ENCODE results near the gene MYNN. TPM values are rescaled to one million over a fixed set of nuclear protein-coding genes. Genes with fewer than 3 reads are reported as not detected.
A peak's percentile ranks its signal among the peaks of the same experiment; 100 is the strongest.
"Not testable (repeated sequence)": the region's sequence is repeated elsewhere in the genome, so short reads cannot be mapped to it uniquely, and the experiment has no call there.

Gene MYNN
- total RNA-seq (2022) (9.8 and 10.6 TPM in 2 replicates), Bru-seq, nascent RNA (percentile 88 among the genes with signal in this experiment), BruChase-seq, experiment 1, labeled RNA remaining after a 2-hour chase (percentile 85 among the genes with signal in this experiment), BruChase-seq, experiment 2, labeled RNA remaining after a 6-hour chase (percentile 67 among the genes with signal in this experiment)
- long read RNA-seq, full-length matches to known transcripts: 14 of 29 reads
- long read RNA-seq, partial matches to known transcripts: 3 of 29 reads
- long read RNA-seq, other reads (novel, unspliced or antisense): 12 of 29 reads

DNA sequence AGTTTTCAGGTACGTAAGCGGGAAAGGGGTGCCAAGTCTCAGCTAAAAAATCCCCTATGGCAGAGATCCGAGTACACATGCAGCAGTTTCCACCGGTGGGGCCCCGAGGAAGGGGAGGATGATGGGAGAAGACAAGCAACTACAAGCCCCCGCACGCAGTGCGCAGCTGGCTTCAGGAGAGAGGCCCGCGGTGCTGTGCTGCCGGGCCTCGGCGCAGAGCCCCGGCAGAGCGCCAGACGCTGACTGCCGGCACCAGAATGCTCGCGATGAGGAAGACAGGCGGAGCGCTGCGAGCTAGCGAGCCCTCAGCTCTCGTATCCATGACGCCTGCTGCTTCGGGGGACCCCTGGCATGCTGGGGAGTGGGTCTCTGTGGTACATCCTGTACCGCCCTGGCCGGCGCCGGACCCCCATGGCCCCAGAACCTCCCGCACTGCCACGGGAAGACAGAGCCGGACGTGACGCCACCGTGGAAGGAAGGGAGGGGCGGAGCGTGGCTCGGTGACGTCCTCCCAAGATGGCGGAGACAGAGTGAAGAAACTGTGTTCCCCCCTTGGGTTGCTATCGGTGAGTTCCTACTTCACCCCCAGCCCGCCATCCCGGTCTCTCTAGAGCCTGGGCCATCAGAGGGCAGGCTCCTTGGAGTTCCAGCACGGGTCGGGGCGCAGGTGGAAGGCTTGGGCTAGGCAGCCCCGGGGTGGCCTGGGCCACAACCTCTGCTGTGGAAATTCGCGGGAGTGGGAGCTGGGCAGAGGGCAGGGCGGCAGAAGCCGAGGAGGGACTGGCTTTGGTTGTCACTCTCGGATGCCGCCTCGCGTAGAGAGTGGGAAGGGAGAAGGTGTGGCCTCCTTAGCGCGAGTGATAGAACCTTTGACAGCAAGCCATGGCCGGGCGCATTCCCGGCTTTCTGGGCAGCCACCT, at the start of gene MYNN:
MYNN (plus strand) TSS at position 500 of the 920 bp plus-strand sequence. CDS start 900 bp downstream, outside the sequence.
- TSS peak; percentile 96 for BruUV-seq (replicated peaks)
- Mint-ChIP-seq H3K4me1 (ENCODE audit: low read depth, unreplicated experiment) (peaks cover 5% of the 10 kb centered on the region), H3K27ac (ENCODE audit: unreplicated experiment) (peak within 1 kb of the TSS; percentile 98), H3K27me3 (ENCODE audit: insufficient read depth, unreplicated experiment) (no peaks in the 10 kb centered on the region), H3K36me3 (ENCODE audit: insufficient read depth, unreplicated experiment) (peaks cover 50% of the 10 kb centered on the region), H3K9me3 (ENCODE audit: unreplicated experiment) (no peaks in the 10 kb centered on the region), H3K4me3 (ENCODE audit: unreplicated experiment) (peak within 1 kb of the TSS; percentile 94)
- no peaks in the 10 kb centered on the region for H3K36me3 ChIP-seq (ENCODE audit: control insufficient read depth, insufficient read depth, low read length)
- intact Hi-C loops (cut with micrococcal nuclease; ENCODE audit: unreplicated experiment): loop anchor here (1.0 to 2.0 kb wide), 2 partner anchors 10 to 194 kb away; partner anchors contain the start of gene SEC62
- H3K27me3 ChIP-seq (replicated peaks; ENCODE audit: control insufficient read depth, insufficient read depth, low read length): no peaks in the 10 kb centered on the region
- H3K9me3 ChIP-seq: no peaks in the 10 kb centered on the region
- no peaks in the 10 kb centered on the region for H3K4me1 ChIP-seq
- TF ChIP-seq, protein P1, sequence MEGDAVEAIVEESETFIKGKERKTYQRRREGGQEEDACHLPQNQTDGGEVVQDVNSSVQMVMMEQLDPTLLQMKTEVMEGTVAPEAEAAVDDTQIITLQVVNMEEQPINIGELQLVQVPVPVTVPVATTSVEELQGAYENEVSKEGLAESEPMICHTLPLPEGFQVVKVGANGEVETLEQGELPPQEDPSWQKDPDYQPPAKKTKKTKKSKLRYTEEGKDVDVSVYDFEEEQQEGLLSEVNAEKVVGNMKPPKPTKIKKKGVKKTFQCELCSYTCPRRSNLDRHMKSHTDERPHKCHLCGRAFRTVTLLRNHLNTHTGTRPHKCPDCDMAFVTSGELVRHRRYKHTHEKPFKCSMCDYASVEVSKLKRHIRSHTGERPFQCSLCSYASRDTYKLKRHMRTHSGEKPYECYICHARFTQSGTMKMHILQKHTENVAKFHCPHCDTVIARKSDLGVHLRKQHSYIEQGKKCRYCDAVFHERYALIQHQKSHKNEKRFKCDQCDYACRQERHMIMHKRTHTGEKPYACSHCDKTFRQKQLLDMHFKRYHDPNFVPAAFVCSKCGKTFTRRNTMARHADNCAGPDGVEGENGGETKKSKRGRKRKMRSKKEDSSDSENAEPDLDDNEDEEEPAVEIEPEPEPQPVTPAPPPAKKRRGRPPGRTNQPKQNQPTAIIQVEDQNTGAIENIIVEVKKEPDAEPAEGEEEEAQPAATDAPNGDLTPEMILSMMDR (IDR thresholded peaks at IDR 0.05; ENCODE audit: insufficient read depth in 1 of 2, low read depth in 1 of 2, low read length in 1 of 2, severe bottlenecking in 1 of 2, unreplicated experiment in 1 of 2): peak in 1 of 2 experiments; percentile 24
- peak within 1 kb of the TSS; percentile 90 for H3K4me3 ChIP-seq (ENCODE audit: low read depth, low read length)
- ChIA-PET CTCF (no interaction called here), POLR2A (interaction anchor here (0.8 to 1.4 kb wide), 3 partner anchors 8 to 25 kb away, joined by 5 to 12 read pairs (median 6); partner anchors contain the start of gene TERC)
- peak; percentile 89 to 92 for DNase-seq

GRCh38 chr3:169731857-169732256, 41.3 kb upstream of the MYNN start:
- H3K9me3 ChIP-seq: peaks cover 10% of the 10 kb centered on the region; the same call in 1 of the 2 replicates
- H3K27ac Mint-ChIP-seq (ENCODE audit: unreplicated experiment); DNase-seq; BruUV-seq (replicated peaks); H3K36me3 Mint-ChIP-seq (ENCODE audit: insufficient read depth, unreplicated experiment); H3K36me3 ChIP-seq (ENCODE audit: control insufficient read depth, insufficient read depth, low read length); POLR2A ChIA-PET; H3K4me3 Mint-ChIP-seq (ENCODE audit: unreplicated experiment); CTCF ChIA-PET; H3K4me1 ChIP-seq; H3K4me1 Mint-ChIP-seq (ENCODE audit: low read depth, unreplicated experiment); H3K27me3 Mint-ChIP-seq (ENCODE audit: insufficient read depth, unreplicated experiment); intact Hi-C loops (cut with micrococcal nuclease; ENCODE audit: unreplicated experiment); H3K4me3 ChIP-seq (ENCODE audit: low read depth, low read length); H3K27me3 ChIP-seq (replicated peaks; ENCODE audit: control insufficient read depth, insufficient read depth, low read length): not testable (repeated sequence)
- peaks cover 26% of the 10 kb centered on the region for H3K9me3 Mint-ChIP-seq (ENCODE audit: unreplicated experiment)

GRCh38 chr3:169739067-169739466, 34.1 kb upstream of the MYNN start:
- intact Hi-C loops (cut with micrococcal nuclease; ENCODE audit: unreplicated experiment): no loop called here
- Histone ChIP-seq H3K27me3 (replicated peaks; ENCODE audit: control insufficient read depth, insufficient read depth, low read length) (no peaks in the 10 kb centered on the region), H3K4me3 (ENCODE audit: low read depth, low read length) (no peak overlapping the region), H3K36me3 (ENCODE audit: control insufficient read depth, insufficient read depth, low read length) (no peaks in the 10 kb centered on the region), H3K9me3 (peaks cover 6% of the 10 kb centered on the region; the same call in 1 of the 2 replicates), H3K4me1 (no peaks in the 10 kb centered on the region)
- Mint-ChIP-seq H3K27ac (ENCODE audit: unreplicated experiment) (no peak overlapping the region), H3K4me3 (ENCODE audit: unreplicated experiment) (no peak overlapping the region), H3K27me3 (ENCODE audit: insufficient read depth, unreplicated experiment) (no peaks in the 10 kb centered on the region), H3K4me1 (ENCODE audit: low read depth, unreplicated experiment) (no peaks in the 10 kb centered on the region), H3K36me3 (ENCODE audit: insufficient read depth, unreplicated experiment) (no peaks in the 10 kb centered on the region), H3K9me3 (ENCODE audit: unreplicated experiment) (peaks cover 24% of the 10 kb centered on the region)
- DNase-seq: no peak
- TF ChIP-seq, protein P1 (IDR thresholded peaks at IDR 0.05; ENCODE audit: insufficient read depth in 1 of 2, low read depth in 1 of 2, low read length in 1 of 2, severe bottlenecking in 1 of 2, unreplicated experiment in 1 of 2): no peak
- BruUV-seq (replicated peaks): no TSS peak
- POLR2A ChIA-PET: no interaction called here
- CTCF ChIA-PET: no interaction called here
